Prostate gland (tissue), 2 donors: ENCODE measurements around the gene RTL5. TPM values are rescaled to one million over a fixed set of nuclear protein-coding genes. Genes with fewer than 3 reads are reported as not detected.

Source experiments
- DNase-seq: peaks from one replicate; pipeline ENCODE4 v3.0.0-alpha.2; 2019; ENCODE audit warnings: low spot score
- H3K27ac ChIP-seq, 2 donors: fragments of 200-600 bp; sonication (generic); 2 replicates each; pipeline ENCODE4 v1.5.1; 2017 to 2019
- H3K27me3 ChIP-seq: fragments of 200-600 bp; sonication (generic); replicated peaks from 2 replicates; pipeline ENCODE4 v1.5.1; 2019; ENCODE audit not compliant: insufficient read depth
- H3K36me3 ChIP-seq, 2 donors: fragments of 200-600 bp; sonication (generic); 1 replicate in 1 of 2; 2 replicates in 1 of 2; pipeline versions ENCODE4 v1.5.1 to v1.8.1; 2017 to 2019
- H3K4me1 ChIP-seq: fragments of 200-600 bp; sonication (generic); replicated peaks from 2 replicates; pipeline ENCODE4 v1.5.1; 2019
- H3K4me3 ChIP-seq, 2 donors: fragments of 200-600 bp; sonication (generic); 2 replicates each; pipeline ENCODE4 v1.5.1; 2017 to 2019
- H3K9me3 ChIP-seq: fragments of 200-600 bp; sonication (generic); 2 replicates; pipeline ENCODE4 v1.5.1; 2017
- CTCF ChIP-seq, 4 experiments: fragments of 200-600 bp in 2 of 4; fragments of 450-650 bp in 2 of 4; sonication (generic) in 2 of 4; IDR thresholded peaks; 1 replicate in 3 of 4; 2 replicates in 1 of 4; pipeline ENCODE4 v1.5.1; 2016 to 2019; ENCODE audit warnings: antibody characterized with exemption in 4 of 4, mild to moderate bottlenecking in 2 of 4, moderate library complexity in 2 of 4
- POLR2A ChIP-seq: fragments of 450-650 bp; IDR thresholded peaks from one replicate; pipeline ENCODE4 v1.6.1; 2016; ENCODE audit warnings: antibody characterized with exemption, mild to moderate bottlenecking
- POLR2AphosphoS5 ChIP-seq: sonication (generic); formaldehyde crosslinking; IDR thresholded peaks from one replicate; pipeline ENCODE4 v1.6.1; 2017; ENCODE audit warnings: antibody characterized with exemption
- WGBS: methylation state at CpG from one replicate; pipeline ENCODE4 v1.1.5; 2018; 5-methylcytosine and 5-hydroxymethylcytosine counted together
- intact Hi-C: fragments of 100-400 bp; cut with DNase I; formaldehyde crosslinking; loops from one replicate; pipeline ENCODE4 v1.14.2; 2022
- total RNA-seq, 2 donors: library from RNA; depleted of rRNA; stranded (reverse); fragments of >200 nt; gene quantifications; one replicate each; pipeline ENCODE4 v1.1.0, GENCODE V29; 2016

The RTL5 gene
- total RNA-seq, 2 donors from 2014 or later = 2.8 to 24.0 TPM

GRCh38 chrX:72165551-72165950 is 33.8 kb upstream of the RTL5 start:
- TF ChIP-seq POLR2AphosphoS5 = no peak
- no peak for TF ChIP-seq POLR2A
- no peak for TF ChIP-seq CTCF (IDR thresholded peaks at IDR 0.05)
- no peak overlapping the region for H3K27ac ChIP-seq
- no peaks in the 10 kb centered on the region for H3K4me1 ChIP-seq
- H3K4me3 ChIP-seq = no peak overlapping the region
- no peak for DNase-seq
- WGBS = 75% methylated on average over 4 of the region's 4 CpGs
- no peaks in the 10 kb centered on the region for H3K27me3 ChIP-seq
- intact Hi-C loops = no loop called here
- no peaks in the 10 kb centered on the region for H3K9me3 ChIP-seq
- H3K36me3 ChIP-seq = no peaks in the 10 kb centered on the region

- Histone ChIP-seq H3K4me3 (no peak overlapping the region), H3K4me1 (no peaks in the 10 kb centered on the region), H3K27ac (no peak overlapping the region), H3K9me3 (no peaks in the 10 kb centered on the region), H3K36me3 (no peaks in the 10 kb centered on the region), H3K27me3 (no peaks in the 10 kb centered on the region)
- intact Hi-C loops = no loop called here
- no peak for DNase-seq
- TF ChIP-seq POLR2AphosphoS5 = no peak
- no peak for TF ChIP-seq POLR2A
- TF ChIP-seq CTCF (IDR thresholded peaks at IDR 0.05) = no peak
- 81% methylated on average over 10 of the region's 10 CpGs for WGBS
These were observed 28.1 kb upstream of the RTL5 start for GRCh38 chrX:72159769-72160168.

GRCh38 chrX:72158773-72159172 is 27.1 kb upstream of the RTL5 start:
- no peaks in the 10 kb centered on the region for H3K4me1 ChIP-seq
- no peak for TF ChIP-seq POLR2A
- TF ChIP-seq CTCF (IDR thresholded peaks at IDR 0.05) = no peak
- no peak for TF ChIP-seq POLR2AphosphoS5
- no peak overlapping the region for H3K27ac ChIP-seq
- H3K4me3 ChIP-seq = no peak overlapping the region
- H3K36me3 ChIP-seq = no peaks in the 10 kb centered on the region
- H3K27me3 ChIP-seq = no peaks in the 10 kb centered on the region
- intact Hi-C loops = no loop called here
- 96% methylated on average over 3 of the region's 3 CpGs for WGBS
- H3K9me3 ChIP-seq = no peaks in the 10 kb centered on the region
- no peak for DNase-seq

GRCh38 chrX:72146527-72146926 is 14.8 kb upstream of the RTL5 start:
- intact Hi-C loops = no loop called here
- no peak for DNase-seq
- Histone ChIP-seq H3K9me3 (no peaks in the 10 kb centered on the region), H3K27me3 (no peaks in the 10 kb centered on the region), H3K27ac (no peak overlapping the region), H3K4me1 (no peaks in the 10 kb centered on the region), H3K36me3 (no peaks in the 10 kb centered on the region), H3K4me3 (no peak overlapping the region)
- 70% methylated on average over 2 of the region's 2 CpGs for WGBS
- TF ChIP-seq POLR2A (no peak), POLR2AphosphoS5 (no peak), CTCF (IDR thresholded peaks at IDR 0.05) (no peak)

GRCh38 chrX:72145181-72145580 is 13.5 kb upstream of the RTL5 start:
- H3K4me3 ChIP-seq = no peak overlapping the region
- TF ChIP-seq POLR2AphosphoS5 (no peak), CTCF (IDR thresholded peaks at IDR 0.05) (no peak), POLR2A (no peak)
- no peaks in the 10 kb centered on the region for H3K27me3 ChIP-seq
- no peaks in the 10 kb centered on the region for H3K36me3 ChIP-seq
- DNase-seq = no peak
- 45% methylated on average over 2 of the region's 2 CpGs for WGBS
- H3K4me1 ChIP-seq = no peaks in the 10 kb centered on the region
- intact Hi-C loops = no loop called here
- H3K9me3 ChIP-seq = no peaks in the 10 kb centered on the region
- no peak overlapping the region for H3K27ac ChIP-seq
